GM21447 (cell line): ENCODE measurements around the gene ABHD12B.

ENCODE experiments used
- ATAC-seq: cut with Tn5 transposase; IDR thresholded peaks from one replicate; pipeline ENCODE4 v1.9.1; 2021; ENCODE audit not compliant: unreplicated experiment

Gene ABHD12B

GRCh38 chr14:50839048-50839447, 32.8 kb upstream of the ABHD12B start:
- no peak for ATAC-seq

GRCh38 chr14:50839691-50840090, 32.2 kb upstream of the ABHD12B start:
- no peak for ATAC-seq

GRCh38 chr14:50844391-50844790, 27.5 kb upstream of the ABHD12B start:
- ATAC-seq, result no peak

DNA sequence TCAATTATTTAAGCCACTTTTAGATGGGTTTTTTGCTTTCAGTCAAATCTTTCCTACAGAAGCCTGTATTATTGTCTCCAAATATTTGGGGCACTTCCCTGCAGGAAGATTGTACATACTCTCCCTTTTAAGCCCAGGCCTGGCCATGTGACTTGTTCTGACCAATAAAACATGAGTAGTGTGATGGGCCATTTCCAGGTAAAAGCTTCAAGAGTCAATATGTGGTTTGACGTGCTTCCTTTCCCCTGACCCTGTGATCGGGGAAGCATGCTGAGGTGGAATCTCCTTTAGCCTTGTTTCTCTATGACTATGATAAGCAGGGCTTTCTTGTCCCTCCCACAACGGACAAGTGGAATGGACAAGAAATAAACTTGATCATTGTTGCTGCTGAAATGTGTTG, 26.7 kb upstream of the ABHD12B start:
- ATAC-seq, result no peak

DNA sequence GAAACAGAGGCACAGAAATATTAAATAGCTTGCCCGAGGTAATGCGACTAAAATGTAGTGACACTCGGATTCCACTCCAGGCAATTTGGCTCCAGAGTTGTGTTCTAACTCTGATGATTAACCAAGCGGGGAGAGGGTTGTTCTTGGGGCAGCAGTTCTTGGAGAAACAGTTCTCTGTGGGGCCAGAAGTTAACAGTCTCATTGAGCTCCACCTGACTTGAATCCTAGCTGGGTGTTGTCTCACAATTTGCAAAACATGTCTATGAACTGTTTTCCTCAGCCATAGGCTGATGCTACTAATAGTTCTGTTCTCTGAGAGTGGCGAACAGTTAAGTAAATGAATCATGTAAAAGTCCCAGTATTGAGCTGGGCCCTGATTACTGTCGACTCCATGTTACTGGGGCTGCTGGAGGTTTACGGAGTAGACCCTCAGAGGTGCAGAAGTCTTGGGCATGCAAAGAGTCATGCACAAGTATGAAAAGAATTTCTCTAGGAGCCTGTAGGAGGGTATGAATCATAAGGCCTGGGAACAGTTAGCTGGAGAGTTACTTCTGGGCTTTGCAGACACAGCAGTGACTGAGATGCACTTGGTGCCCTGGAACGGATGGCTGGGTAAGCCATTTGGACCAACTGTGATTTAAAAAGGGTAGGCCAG, 25.5 kb upstream of the ABHD12B start:
- ATAC-seq, result no peak

- no peak for ATAC-seq
These were observed 18.0 kb upstream of the ABHD12B start for GRCh38 chr14:50853891-50854290.

GRCh38 chr14:50854521-50854920, 17.3 kb upstream of the ABHD12B start:
- ATAC-seq, result no peak

DNA sequence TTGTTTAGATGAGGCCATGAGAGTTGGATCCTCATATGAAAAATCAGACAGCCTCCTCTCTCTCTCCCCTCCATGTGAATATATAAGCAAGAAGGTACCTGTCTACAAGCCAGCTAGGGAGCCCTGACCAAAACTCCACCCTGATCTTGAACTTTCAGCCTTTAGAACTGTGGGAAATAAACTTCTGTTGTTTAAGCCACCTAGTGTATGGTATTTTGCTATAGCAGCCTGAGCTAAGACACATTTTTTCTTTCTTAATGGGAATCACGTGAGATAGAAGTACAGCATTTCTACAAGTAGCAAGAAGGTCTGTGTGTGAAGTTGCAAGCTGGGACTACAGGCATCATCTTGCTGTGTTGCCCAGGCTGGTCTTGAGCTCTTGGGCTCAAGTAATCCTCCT, 16.3 kb upstream of the ABHD12B start:
- ATAC-seq, result no peak

- no peak for ATAC-seq
These were observed 15.2 kb upstream of the ABHD12B start for GRCh38 chr14:50856660-50857059.

DNA sequence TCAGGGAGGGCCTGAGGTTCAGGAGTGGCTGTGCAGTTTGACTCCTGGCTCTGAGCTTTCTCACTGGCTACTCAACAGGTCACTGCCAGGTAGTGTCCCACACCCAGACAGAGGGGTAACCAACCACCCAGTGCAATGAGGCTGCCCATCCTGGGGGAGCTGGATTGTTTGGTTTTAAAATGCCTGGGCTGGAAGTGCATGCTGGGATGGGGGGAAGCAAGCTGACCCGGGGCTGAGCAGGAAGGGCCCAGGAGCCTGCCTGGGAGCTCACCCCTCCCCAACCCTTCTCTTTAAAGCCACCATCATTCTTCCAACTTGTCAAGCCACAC, 12.6 kb upstream of the ABHD12B start:
- peak; percentile 13 for ATAC-seq

DNA sequence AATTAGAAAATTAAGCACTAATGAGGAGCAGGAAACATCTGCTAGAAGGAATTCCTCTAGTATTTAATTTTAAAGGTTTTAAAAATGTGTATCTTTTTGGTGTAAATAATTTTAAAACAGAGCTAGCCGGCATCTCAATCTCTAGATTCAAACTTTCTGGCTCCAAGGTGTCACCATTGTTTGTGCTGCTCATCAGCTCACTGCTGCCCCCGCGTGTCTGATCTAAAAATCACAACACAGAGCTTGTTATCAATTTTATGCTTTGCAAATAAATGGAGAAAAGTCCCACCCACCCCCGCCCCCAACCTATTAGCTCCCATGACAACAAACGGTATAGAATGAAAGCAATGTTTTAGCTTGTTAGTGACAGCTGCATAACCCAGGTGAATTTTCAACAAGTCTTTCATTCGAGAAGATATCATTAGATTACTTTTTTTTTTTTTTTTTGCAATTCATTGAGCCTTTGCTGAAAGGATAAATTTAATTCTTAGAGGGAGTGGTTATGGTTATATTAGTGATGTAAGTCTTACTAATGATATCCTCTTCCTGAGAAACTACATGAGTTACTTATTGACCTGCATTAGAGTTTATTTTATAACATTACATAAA, 11.3 kb upstream of the ABHD12B start:
- ATAC-seq, result peak; percentile 59

GRCh38 chr14:50862036-50862570, 9.8 kb upstream of the ABHD12B start:
- ATAC-seq, result no peak

DNA sequence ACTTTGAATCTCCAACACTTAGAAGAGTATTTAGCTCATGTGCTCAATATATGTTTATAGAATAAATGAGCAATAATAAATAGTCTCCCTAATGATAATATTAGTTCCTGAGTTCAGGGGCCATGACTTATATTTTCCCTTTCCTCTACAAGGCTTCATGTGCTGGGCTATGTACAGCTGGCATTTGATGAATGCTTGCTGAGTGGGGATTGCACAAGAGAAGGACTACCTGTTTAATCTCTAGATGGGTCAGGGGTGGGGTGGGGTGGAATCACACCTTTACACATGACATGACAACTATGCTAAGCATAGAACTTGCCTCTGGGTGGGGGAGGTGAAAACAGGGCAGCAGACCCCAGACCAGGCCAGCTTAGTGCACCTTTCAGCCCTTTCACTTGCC, 7.6 kb upstream of the ABHD12B start:
- ATAC-seq, result no peak

DNA sequence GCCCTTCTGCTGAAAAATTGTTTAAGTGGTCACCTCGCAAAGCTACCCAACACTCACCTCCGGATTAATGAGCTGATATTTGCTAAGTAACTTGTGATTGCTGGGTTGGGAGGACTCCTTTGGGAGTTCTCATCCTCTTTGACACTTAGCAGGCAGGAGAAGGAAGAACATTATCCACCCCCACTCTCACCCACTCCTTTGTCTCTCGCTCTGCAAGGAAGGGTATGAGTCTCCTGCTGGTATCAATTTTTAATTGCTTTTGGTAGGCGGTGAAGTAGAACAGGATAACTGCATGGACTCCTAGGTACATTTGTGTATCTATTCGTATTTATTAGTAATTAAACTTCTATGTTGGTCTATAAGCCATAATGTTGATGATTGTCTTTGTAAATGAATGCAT, 6.9 kb upstream of the ABHD12B start:
- ATAC-seq, result no peak

- no peak for ATAC-seq
These were observed 6.3 kb upstream of the ABHD12B start for GRCh38 chr14:50865391-50866076.

GRCh38 chr14:50871228-50871627, 625 bp upstream of the ABHD12B start:
- no peak for ATAC-seq

DNA sequence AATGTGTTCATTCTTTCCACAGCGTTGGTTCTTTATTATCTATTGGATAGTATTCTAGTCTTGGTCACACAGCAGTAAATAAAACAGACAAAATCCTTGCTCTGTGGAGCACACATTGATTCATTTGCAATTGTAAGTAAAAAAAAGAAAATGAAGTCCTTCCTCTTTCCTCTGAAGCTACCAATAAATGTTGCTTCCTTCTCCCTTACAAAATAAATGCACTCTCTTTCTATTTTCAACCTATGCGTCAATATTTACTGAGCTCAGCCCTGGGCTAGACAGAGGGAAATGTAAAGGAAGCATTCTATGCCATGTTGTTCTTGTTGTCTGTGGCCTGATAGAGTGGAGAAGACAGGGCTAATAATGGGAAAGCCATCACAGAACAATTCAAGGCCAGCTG, 2.9 kb downstream of the ABHD12B start:
- no peak for ATAC-seq

- peak; percentile 95 for ATAC-seq
These were observed 3.7 kb downstream of the ABHD12B start for GRCh38 chr14:50875359-50876070.

GRCh38 chr14:50882932-50883826, 11.3 kb downstream of the ABHD12B start:
- no peak for ATAC-seq

- no peak for ATAC-seq
These were observed 12.0 kb downstream of the ABHD12B start for GRCh38 chr14:50883827-50884197.

GRCh38 chr14:50887476-50887875, 15.6 kb downstream of the ABHD12B start:
- ATAC-seq, result no peak
